Measurements from ENCODE around the gene GJD3.

The GJD3 gene

GRCh38 chr17:40363111-40363827 lies 1.3 kb downstream of the GJD3 start:
- H3K27ac Mint-ChIP-seq, result peak overlapping the region; percentile 36
- H3K9me3 Mint-ChIP-seq, result no peaks in the 10 kb centered on the region
- peaks cover 16% of the 10 kb centered on the region for H3K4me1 Mint-ChIP-seq (ENCODE audit: low read depth)
- H3K4me3 Mint-ChIP-seq, result peak overlapping the region; percentile 81
- no peaks in the 10 kb centered on the region for H3K27me3 Mint-ChIP-seq (ENCODE audit: low read depth)
- H3K36me3 Mint-ChIP-seq (ENCODE audit: low read depth), result peaks cover 2% of the 10 kb centered on the region
- peak; percentile 32 for DNase-seq (ENCODE audit: low spot score)

- Mint-ChIP-seq H3K36me3 (ENCODE audit: low read depth) (peaks cover 2% of the 10 kb centered on the region), H3K27me3 (ENCODE audit: low read depth) (no peaks in the 10 kb centered on the region), H3K4me3 (peak overlapping the region; percentile 64), H3K9me3 (no peaks in the 10 kb centered on the region), H3K27ac (no peak overlapping the region), H3K4me1 (ENCODE audit: low read depth) (peaks cover 18% of the 10 kb centered on the region)
- DNase-seq (ENCODE audit: low spot score), result peak; percentile 88
These were observed 1.8 kb downstream of the GJD3 start for GRCh38 chr17:40362696-40363110.

GRCh38 chr17:40361925-40362695 lies 2.4 kb downstream of the GJD3 start:
- Mint-ChIP-seq H3K4me1 (ENCODE audit: low read depth) (peaks cover 18% of the 10 kb centered on the region), H3K9me3 (no peaks in the 10 kb centered on the region), H3K27me3 (ENCODE audit: low read depth) (no peaks in the 10 kb centered on the region), H3K27ac (no peak overlapping the region), H3K36me3 (ENCODE audit: low read depth) (peaks cover 2% of the 10 kb centered on the region), H3K4me3 (peak overlapping the region; percentile 64)
- DNase-seq (ENCODE audit: low spot score), result no peak

- Mint-ChIP-seq H3K27ac (no peak overlapping the region), H3K9me3 (no peaks in the 10 kb centered on the region), H3K4me3 (peak overlapping the region; percentile 24), H3K36me3 (ENCODE audit: low read depth) (peaks cover 4% of the 10 kb centered on the region), H3K27me3 (ENCODE audit: low read depth) (no peaks in the 10 kb centered on the region), H3K4me1 (ENCODE audit: low read depth) (peaks cover 18% of the 10 kb centered on the region)
- no peak for DNase-seq (ENCODE audit: low spot score)
These were observed 3.2 kb downstream of the GJD3 start for GRCh38 chr17:40361063-40361924.

- DNase-seq (ENCODE audit: low spot score), result no peak
- H3K4me3 Mint-ChIP-seq, result no peak overlapping the region
- H3K27me3 Mint-ChIP-seq (ENCODE audit: low read depth), result no peaks in the 10 kb centered on the region
- H3K36me3 Mint-ChIP-seq (ENCODE audit: low read depth), result peaks cover 7% of the 10 kb centered on the region
- H3K9me3 Mint-ChIP-seq, result no peaks in the 10 kb centered on the region
- H3K4me1 Mint-ChIP-seq (ENCODE audit: low read depth), result peaks cover 18% of the 10 kb centered on the region
- H3K27ac Mint-ChIP-seq, result no peak overlapping the region
These were observed 4.4 kb downstream of the GJD3 start for GRCh38 chr17:40360091-40360490.

GRCh38 chr17:40358323-40359038 lies 6.1 kb downstream of the GJD3 start:
- no peaks in the 10 kb centered on the region for H3K9me3 Mint-ChIP-seq

GRCh38 chr17:40356990-40357881 lies 7.3 kb downstream of the GJD3 start:
- H3K4me3 Mint-ChIP-seq, result no peak overlapping the region
- peaks cover 24% of the 10 kb centered on the region for H3K36me3 Mint-ChIP-seq (ENCODE audit: low read depth)
- no peak for DNase-seq (ENCODE audit: low spot score)
- H3K27me3 Mint-ChIP-seq (ENCODE audit: low read depth), result no peaks in the 10 kb centered on the region
- no peak overlapping the region for H3K27ac Mint-ChIP-seq
- H3K4me1 Mint-ChIP-seq (ENCODE audit: low read depth), result peaks cover 14% of the 10 kb centered on the region
- H3K9me3 Mint-ChIP-seq, result no peaks in the 10 kb centered on the region

More at GRCh38 chr17:40358323-40359038, 6.1 kb downstream of the GJD3 start:
- peak; percentile 82 for DNase-seq (ENCODE audit: low spot score)
- Mint-ChIP-seq H3K36me3 (ENCODE audit: low read depth) (peaks cover 18% of the 10 kb centered on the region), H3K27ac (peak overlapping the region; percentile 62), H3K4me3 (no peak overlapping the region), H3K27me3 (ENCODE audit: low read depth) (no peaks in the 10 kb centered on the region), H3K4me1 (ENCODE audit: low read depth) (peaks cover 15% of the 10 kb centered on the region)

GRCh38 chr17:40355804-40356758 lies 8.5 kb downstream of the GJD3 start:
- Mint-ChIP-seq H3K27ac (no peak overlapping the region), H3K4me3 (no peak overlapping the region)

GRCh38 chr17:40355123-40355803 lies 9.3 kb downstream of the GJD3 start:
- Mint-ChIP-seq H3K9me3 (no peaks in the 10 kb centered on the region), H3K27me3 (ENCODE audit: low read depth) (no peaks in the 10 kb centered on the region), H3K4me3 (no peak overlapping the region), H3K36me3 (ENCODE audit: low read depth) (peaks cover 30% of the 10 kb centered on the region), H3K27ac (no peak overlapping the region), H3K4me1 (ENCODE audit: low read depth) (peaks cover 9% of the 10 kb centered on the region)
- DNase-seq (ENCODE audit: low spot score), result peak; percentile 51

More at GRCh38 chr17:40355804-40356758, 8.5 kb downstream of the GJD3 start:
- DNase-seq (ENCODE audit: low spot score), result no peak
- Mint-ChIP-seq H3K27me3 (ENCODE audit: low read depth) (no peaks in the 10 kb centered on the region), H3K4me1 (ENCODE audit: low read depth) (peaks cover 9% of the 10 kb centered on the region), H3K9me3 (no peaks in the 10 kb centered on the region), H3K36me3 (ENCODE audit: low read depth) (peaks cover 29% of the 10 kb centered on the region)

GRCh38 chr17:40354221-40355122 lies 10.1 kb downstream of the GJD3 start:
- no peaks in the 10 kb centered on the region for H3K27me3 Mint-ChIP-seq (ENCODE audit: low read depth)
- DNase-seq (ENCODE audit: low spot score), result no peak
- H3K4me3 Mint-ChIP-seq, result no peak overlapping the region
- no peaks in the 10 kb centered on the region for H3K9me3 Mint-ChIP-seq
- peaks cover 36% of the 10 kb centered on the region for H3K36me3 Mint-ChIP-seq (ENCODE audit: low read depth)
- peaks cover 9% of the 10 kb centered on the region for H3K4me1 Mint-ChIP-seq (ENCODE audit: low read depth)
- no peak overlapping the region for H3K27ac Mint-ChIP-seq

Data from T-helper 2 cell treated with Interferon-gamma antibody and Interleukin-4, amounts not matched to agents 5 μg/mL and 100 μg/mL, for 36 hours (primary cell).